A549 (cell line): ENCODE data around the gene COL26A1.

Source experiments
- CBX8 ChIP-seq: fragments of 200-600 bp; sonication (generic); IDR thresholded peaks from 2 replicates; pipeline ENCODE4 v1.6.1; 2016
- FOSL2 ChIP-seq, 2 experiments: fragments of 450-650 bp in 1 of 2; fragments of >200 bp in 1 of 2; sonication (Bioruptor Twin) in 1 of 2; formaldehyde crosslinking; IDR thresholded peaks; 2 replicates each; pipeline versions ENCODE4 v1.5.0 to v1.6.1; 2016 to 2020; ENCODE audit warnings: mild to moderate bottlenecking in 1 of 2, moderate library complexity in 1 of 2
- JUN ChIP-seq, 2 experiments: fragments of >200 bp; sonication (Bioruptor Twin); formaldehyde crosslinking; IDR thresholded peaks; 2 replicates in 1 of 2; 3 replicates in 1 of 2; pipeline ENCODE4 v1.6.1; 2016 to 2017
- MYC ChIP-seq: IDR thresholded peaks from 2 replicates; pipeline ENCODE4 v1.6.1; 2012; ENCODE audit warnings: mild to moderate bottlenecking, inconsistent platforms, low read length, improper control_type of control experiment, borderline replicate concordance
- NFE2L2 ChIP-seq: fragments of 150-350 bp; conservative IDR thresholded peaks from 2 replicates; pipeline ENCODE4 v1.6.1; 2014; ENCODE audit warnings: low read length
- POLR2A ChIP-seq: IDR thresholded peaks from 2 replicates; pipeline ENCODE4 v1.6.1; 2012; ENCODE audit warnings: mild to moderate bottlenecking, low read length
- ZNF302 ChIP-seq: fragments of 250-450 bp; sonication (Bioruptor Pico); IDR thresholded peaks from 2 replicates; pipeline ENCODE4 v1.9.0; 2021; ENCODE audit warnings: inconsistent platforms, mild to moderate bottlenecking, moderate library complexity
- ZSCAN20 ChIP-seq: fragments of 250-450 bp; sonication (Bioruptor Pico); IDR thresholded peaks from 2 replicates; pipeline ENCODE4 v1.8.0; 2022; ENCODE audit warnings: mild to moderate bottlenecking, moderate library complexity
- TF ChIP-seq, protein P1 (sequence below): fragments of >200 bp; sonication (Bioruptor Twin); formaldehyde crosslinking; IDR thresholded peaks from 3 replicates; pipeline ENCODE4 v1.5.1; 2016
- TF ChIP-seq, protein P2 (sequence below): fragments of 200-600 bp; sonication (generic); IDR thresholded peaks from 2 replicates; pipeline ENCODE4 v1.6.1; 2016; ENCODE audit warnings: antibody characterized with exemption, mild to moderate bottlenecking, moderate library complexity

DNA sequence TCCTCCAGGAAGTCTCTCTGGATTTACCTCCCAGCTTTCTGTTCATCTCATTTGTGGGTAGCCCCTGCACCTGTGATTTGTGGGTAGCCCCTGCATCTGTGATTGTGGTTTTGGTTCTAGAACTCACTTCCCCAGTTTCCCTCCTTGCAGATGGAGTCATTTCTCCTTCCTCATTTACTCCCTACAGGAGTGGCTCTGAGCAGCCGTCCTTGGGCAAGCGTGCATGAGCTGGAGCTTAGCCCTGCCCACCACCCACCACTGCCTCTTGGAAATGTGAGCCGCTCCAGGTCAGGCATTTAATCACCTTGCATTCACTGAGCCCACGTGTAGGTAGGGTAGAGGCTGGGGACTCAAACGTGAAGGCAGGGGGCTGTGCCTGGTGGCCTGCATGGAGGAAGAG lies 8.2 kb downstream of the COL26A1 start:
- TF ChIP-seq, protein P1, sequence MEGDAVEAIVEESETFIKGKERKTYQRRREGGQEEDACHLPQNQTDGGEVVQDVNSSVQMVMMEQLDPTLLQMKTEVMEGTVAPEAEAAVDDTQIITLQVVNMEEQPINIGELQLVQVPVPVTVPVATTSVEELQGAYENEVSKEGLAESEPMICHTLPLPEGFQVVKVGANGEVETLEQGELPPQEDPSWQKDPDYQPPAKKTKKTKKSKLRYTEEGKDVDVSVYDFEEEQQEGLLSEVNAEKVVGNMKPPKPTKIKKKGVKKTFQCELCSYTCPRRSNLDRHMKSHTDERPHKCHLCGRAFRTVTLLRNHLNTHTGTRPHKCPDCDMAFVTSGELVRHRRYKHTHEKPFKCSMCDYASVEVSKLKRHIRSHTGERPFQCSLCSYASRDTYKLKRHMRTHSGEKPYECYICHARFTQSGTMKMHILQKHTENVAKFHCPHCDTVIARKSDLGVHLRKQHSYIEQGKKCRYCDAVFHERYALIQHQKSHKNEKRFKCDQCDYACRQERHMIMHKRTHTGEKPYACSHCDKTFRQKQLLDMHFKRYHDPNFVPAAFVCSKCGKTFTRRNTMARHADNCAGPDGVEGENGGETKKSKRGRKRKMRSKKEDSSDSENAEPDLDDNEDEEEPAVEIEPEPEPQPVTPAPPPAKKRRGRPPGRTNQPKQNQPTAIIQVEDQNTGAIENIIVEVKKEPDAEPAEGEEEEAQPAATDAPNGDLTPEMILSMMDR: no peak
- no peak for TF ChIP-seq POLR2A
- no peak for TF ChIP-seq JUN (IDR thresholded peaks at IDR 0.05)
- TF ChIP-seq ZSCAN20 (CRISPR knock-in tag): no peak
- TF ChIP-seq FOSL2 (IDR thresholded peaks at IDR 0.05): no peak
- no peak for TF ChIP-seq FOSL2 (CRISPR knock-in tag; IDR thresholded peaks at IDR 0.05)
- no peak for TF ChIP-seq ZNF302 (CRISPR knock-in tag)
- no peak for TF ChIP-seq MYC
- TF ChIP-seq CBX8: no peak
- TF ChIP-seq NFE2L2: no peak
- TF ChIP-seq, protein P2, sequence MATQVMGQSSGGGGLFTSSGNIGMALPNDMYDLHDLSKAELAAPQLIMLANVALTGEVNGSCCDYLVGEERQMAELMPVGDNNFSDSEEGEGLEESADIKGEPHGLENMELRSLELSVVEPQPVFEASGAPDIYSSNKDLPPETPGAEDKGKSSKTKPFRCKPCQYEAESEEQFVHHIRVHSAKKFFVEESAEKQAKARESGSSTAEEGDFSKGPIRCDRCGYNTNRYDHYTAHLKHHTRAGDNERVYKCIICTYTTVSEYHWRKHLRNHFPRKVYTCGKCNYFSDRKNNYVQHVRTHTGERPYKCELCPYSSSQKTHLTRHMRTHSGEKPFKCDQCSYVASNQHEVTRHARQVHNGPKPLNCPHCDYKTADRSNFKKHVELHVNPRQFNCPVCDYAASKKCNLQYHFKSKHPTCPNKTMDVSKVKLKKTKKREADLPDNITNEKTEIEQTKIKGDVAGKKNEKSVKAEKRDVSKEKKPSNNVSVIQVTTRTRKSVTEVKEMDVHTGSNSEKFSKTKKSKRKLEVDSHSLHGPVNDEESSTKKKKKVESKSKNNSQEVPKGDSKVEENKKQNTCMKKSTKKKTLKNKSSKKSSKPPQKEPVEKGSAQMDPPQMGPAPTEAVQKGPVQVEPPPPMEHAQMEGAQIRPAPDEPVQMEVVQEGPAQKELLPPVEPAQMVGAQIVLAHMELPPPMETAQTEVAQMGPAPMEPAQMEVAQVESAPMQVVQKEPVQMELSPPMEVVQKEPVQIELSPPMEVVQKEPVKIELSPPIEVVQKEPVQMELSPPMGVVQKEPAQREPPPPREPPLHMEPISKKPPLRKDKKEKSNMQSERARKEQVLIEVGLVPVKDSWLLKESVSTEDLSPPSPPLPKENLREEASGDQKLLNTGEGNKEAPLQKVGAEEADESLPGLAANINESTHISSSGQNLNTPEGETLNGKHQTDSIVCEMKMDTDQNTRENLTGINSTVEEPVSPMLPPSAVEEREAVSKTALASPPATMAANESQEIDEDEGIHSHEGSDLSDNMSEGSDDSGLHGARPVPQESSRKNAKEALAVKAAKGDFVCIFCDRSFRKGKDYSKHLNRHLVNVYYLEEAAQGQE: no peak
